Esophagus squamous epithelium (tissue), 4 donors: ENCODE data around the gene IL36A.

Experiments
- CTCF ChIP-seq, 6 experiments: fragments of 450-650 bp in 4 of 6; fragments of 200-600 bp in 2 of 6; sonication (generic) in 2 of 6; IDR thresholded peaks; one replicate each; pipeline ENCODE4 v1.5.1; 2016 to 2019; ENCODE audit warnings: antibody characterized with exemption in 6 of 6, mild to moderate bottlenecking in 4 of 6, moderate library complexity in 4 of 6
- POLR2A ChIP-seq, 4 donors: fragments of 450-650 bp; IDR thresholded peaks; one replicate each; pipeline ENCODE4 v1.6.1; 2017; ENCODE audit warnings: antibody characterized with exemption in 4 of 4, mild to moderate bottlenecking in 4 of 4, moderate library complexity in 3 of 4

GRCh38 chr2:112977559-112978056 is 27.7 kb upstream of the IL36A start, which contains the start of gene IL36G:
- TF ChIP-seq POLR2A (IDR thresholded peaks at IDR 0.05) (no peak), CTCF (IDR thresholded peaks at IDR 0.05) (no peak)
